HG03095 (cell line): ENCODE data around the gene ARHGAP12.
A peak's percentile ranks its signal among the peaks of the same experiment; 100 is the strongest.

ENCODE experiments used
- ATAC-seq: cut with Tn5 transposase; IDR thresholded peaks from one replicate; pipeline ENCODE4 v1.9.1; 2021; ENCODE audit warnings: moderate library complexity; ENCODE audit not compliant: unreplicated experiment

ARHGAP12 gene

DNA sequence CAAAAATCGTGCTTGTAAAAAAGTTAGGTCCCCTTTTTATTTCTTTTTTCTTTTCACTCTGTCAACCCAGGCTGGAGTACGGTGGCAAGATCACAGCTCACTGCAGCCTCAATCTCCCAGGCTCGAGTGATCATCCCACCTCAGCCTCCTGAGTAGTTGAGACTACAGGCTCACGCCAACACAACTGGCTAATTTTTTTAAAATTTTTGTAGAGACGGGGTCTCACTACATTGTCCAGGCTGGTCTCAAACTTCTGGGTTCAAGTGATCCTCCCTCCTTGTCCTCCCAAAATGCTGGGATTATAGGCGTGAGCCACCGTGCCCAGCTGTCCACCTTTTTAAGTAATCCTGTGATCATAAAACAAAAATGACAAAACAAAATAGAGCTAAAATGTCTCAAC is 19.4 kb upstream of the ARHGAP12 start:
- no peak for ATAC-seq

DNA sequence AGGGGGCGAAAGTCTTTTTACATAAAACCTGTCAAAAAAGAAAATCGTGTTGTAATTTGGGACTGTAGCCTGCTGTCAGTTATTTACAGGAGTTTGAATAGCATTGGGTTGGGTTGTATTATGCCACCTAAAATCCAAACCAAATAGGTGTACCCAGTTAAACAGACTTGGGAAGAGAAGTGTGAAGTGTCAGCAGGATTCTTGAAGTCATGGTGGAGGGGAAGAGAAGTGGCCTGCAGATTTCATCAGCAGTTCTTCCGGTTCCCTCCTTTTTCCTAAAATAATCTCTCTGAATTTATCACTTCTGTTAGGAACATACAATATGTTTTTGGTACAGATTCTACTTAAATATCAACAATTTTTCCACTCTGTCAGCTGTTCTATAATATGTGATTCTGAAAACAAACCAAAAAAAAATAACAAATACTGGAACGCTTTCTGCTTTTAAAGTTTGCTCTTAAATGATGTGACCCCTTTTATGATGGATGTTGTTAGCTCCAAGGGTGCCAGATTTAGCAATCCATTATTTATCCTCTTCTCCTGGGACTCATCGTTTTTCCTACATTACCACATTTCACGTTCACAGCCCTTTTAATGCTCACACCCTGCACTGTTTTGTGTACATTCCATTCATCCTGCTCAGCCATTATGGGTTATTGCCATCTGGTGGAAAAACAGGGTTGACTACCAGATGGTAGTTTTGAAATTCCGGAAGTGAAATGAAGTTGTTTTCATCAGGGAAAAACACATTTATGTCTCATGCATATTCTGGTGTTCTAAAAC is 18.7 kb upstream of the ARHGAP12 start:
- no peak for ATAC-seq

DNA sequence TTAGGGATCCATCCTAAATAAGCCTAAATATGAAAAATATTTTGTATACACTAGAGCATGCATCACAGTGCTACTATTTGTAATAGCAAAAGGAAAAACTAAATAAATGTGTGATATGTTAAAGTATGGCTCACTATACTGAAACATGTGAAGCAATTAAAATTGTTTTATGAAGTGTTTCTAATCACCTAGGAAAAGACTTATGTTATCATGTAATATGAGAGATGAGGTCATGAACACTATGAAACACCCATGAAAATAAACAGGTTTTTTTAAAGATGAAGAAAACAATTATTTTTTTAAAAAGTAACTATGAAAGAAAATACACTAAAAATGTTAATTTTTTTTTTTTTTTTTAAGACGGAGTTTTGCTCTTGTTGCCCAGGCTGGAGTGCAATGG is 16.8 kb upstream of the ARHGAP12 start:
- no peak for ATAC-seq

DNA sequence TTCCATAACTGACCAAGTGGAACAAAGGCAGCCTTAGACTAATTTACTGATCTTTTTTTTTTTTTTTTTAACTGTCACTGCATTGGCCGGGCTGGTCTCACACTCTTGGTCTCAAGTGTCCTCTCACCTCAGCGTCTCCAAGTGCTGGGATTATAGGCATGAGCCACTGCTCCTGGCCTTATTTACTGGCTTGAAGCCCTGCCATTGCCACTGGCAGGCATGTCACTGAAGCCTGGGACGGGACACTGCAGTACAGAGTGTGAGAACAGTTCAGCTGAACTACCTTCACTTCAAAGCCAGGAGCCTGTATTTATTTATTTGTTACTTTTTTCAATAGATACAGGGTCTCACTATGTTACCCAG is 15.4 kb upstream of the ARHGAP12 start:
- no peak for ATAC-seq

- no peak for ATAC-seq
Observed at GRCh38 chr10:31942892-31943291, 14.3 kb upstream of the ARHGAP12 start.

DNA sequence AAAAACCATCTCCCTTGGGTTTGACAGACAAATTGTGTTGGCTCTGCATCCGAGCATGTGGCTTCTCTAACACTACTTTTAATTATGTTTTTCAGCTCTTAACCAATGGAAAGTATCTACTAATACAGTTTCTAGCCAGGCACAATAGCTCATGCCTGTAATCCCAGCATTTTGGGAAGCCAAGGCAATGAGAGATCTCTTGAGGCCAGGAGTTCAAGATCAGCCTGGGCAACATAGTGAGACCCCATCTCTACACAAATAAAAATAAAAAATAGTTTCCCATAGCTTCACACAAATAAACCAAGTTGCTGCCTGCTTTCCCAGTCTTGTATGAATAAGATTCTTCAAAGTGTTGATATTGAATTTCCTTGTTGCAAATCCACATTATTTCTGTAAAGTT is 13.8 kb upstream of the ARHGAP12 start:
- no peak for ATAC-seq

DNA sequence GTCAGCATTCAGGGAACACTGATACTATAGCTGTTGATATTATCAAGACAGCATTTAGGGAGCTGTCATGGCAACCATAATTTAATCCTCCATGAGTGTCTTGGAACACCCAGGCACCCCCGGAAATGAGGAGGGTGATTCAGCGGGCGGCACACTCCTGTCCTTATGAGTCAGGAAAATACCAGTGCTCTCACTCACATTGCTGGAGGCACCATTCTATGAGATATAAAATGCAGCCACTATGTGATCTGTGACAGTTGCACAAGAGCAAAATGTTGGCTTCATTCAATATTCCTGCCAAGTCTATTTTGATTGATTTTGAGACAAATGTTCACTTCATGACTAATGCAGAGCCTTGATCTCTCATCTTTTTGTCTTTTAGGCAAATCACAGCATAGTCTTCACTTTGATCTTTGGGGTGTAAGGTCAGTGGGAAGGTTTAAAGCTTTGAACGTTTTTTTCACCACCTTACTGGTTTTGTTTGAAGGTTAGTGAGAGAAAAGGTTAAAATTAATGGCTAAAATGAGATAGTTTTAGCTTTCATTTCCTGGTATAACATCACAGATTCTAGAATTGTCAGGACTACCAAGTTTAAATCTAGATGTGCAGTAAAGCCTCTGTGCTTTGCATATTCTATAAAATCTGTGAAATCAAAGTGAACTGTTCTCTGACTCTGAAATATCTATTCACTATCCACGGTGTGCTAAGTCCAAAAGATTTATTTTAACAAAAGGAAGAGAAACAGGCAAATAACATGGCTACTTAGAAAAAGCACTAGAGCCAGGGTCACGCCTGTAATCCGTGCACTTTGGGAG is 12.4 kb upstream of the ARHGAP12 start:
- no peak for ATAC-seq

DNA sequence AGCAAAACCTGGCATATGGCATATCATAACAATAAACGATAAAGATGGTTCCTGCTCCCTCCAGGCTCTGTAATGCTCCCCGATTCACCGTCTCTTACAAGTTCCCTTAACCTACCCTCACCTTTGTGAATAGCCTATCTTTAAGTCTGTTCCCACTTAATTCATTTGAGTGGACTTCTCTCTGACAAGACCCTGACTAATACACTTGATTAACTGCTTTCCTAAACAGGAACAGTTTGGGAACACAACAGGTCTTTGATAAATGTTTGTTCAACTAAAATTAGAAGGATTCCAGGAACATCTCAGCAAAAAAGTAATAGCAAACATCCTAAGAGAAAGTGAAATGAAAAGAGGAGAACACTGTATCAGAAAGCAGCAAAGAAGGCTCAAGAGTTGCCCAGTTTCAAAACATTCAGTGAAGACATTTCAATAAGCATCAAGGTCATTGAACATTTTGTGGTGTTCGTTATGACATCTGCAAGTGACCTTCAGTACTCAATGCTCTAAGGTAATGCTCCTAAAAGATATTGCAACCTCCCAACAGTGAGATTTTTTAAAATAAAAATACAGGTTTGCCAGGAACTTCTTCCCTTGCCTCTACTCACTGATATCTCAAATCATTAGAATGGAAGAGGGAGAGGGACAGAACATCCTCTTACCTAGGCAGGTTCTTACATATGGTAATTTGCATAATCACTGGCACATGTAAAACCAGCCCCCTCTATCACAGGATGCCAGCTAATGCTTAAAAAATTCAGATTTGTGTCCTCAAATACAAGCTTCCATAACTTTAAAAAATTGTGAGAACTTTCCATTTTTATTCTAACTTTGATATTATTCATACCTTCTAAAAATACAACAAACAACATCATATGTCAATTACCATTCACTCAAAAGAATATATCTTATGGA is 11.4 kb upstream of the ARHGAP12 start:
- ATAC-seq, result no peak

DNA sequence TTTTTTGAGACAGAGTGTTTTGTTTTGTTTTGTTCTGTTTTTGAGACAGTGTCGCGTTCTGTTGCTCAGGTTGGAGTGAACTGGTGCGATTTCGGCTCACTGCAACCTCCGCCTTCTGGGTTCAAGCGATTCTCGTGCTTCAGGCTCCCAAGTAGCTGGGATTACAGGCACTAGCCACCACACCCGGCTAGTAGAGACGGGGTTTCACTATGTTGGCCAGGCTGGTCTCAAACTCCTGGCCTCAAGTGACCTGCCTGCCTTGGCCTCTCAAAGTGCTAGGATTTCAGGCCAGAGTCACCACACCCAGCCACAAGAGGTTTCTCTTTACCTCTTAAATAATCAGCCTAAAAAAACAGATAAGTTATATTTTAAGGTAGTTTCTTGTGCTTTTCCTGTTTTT is 8.7 kb upstream of the ARHGAP12 start:
- ATAC-seq, result no peak

DNA sequence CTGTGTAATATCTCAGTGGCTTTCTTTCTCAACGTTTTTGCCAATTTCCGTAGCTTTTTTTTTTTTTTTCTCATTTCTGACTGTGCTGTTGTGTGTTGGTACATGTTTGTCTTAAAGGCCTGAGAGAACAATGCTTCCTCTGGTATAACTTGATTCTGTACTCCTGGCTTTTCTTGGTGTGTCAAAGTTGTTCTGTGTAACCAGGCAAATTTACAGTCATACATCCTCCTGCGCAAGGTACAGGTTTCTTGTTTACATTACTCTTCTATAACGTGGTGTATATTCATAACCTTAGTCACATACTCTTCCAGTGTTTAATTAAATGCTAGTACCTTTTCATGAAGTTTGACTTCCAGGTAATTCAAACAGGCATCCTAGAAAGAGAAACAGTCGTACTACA is 8.3 kb upstream of the ARHGAP12 start:
- ATAC-seq, result no peak

DNA sequence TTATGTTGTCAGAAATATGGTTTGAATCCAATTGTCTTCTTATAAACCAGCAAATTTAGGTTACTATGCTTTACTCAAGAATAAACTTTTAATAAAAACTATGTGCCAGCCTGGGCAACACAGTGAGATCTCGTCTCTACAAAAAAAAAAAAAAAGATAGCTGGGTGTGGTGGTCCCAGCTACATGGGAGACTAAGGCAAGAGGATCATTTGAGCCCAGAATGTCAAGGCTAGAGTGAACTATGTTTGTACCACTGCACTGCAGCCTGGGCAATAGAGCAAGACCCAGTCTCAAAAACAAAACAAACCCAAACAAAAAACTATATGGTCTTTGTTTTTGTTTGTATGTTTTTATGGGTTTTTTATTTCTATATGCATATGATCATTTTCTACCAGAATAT is 7.5 kb upstream of the ARHGAP12 start:
- no peak for ATAC-seq

DNA sequence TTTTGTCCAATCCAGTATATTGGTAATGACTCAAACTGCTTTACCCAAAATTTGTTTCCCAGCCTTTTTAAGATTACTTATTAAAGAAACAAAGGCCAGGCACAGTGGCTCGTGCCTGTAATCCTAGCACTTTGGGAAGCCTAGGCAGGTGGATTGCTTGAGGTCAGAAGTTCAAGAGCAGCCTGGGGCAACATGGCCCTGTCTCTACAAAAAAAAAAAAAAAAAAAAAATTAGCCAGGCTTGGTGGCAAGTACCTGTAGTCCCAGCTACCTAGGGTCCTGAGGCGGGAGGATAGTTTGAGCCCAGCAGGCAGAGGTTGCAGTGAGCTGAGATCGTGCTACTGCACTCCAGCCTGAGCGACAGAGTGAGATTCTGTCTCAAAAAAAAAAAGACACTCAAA is 7.0 kb upstream of the ARHGAP12 start:
- no peak for ATAC-seq

- ATAC-seq, result no peak
Observed at GRCh38 chr10:31932838-31933237, 4.2 kb upstream of the ARHGAP12 start.

DNA sequence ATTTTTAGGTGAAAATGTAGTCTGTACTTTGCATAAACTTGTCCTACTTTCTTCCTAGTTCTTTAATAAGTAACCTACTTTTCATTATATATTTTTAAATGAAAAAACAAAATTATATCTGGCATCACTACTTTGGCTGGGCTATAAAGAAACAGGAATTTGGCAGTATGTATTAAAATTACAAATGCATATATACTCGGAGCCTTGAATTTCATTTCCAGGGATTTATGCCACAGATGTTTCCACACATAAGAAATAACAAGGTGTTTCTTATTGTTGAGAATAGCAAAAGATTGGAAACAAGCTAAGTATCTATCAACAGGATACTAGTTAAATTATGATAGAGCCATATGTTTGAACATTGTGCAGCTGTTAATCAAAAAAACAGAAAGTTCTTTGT is 2.2 kb upstream of the ARHGAP12 start:
- no peak for ATAC-seq

- no peak for ATAC-seq
Observed at GRCh38 chr10:31930023-31930751, 1.6 kb upstream of the ARHGAP12 start.

- peak; percentile 32 for ATAC-seq
Observed at GRCh38 chr10:31929261-31930022, 811 bp upstream of the ARHGAP12 start.

DNA sequence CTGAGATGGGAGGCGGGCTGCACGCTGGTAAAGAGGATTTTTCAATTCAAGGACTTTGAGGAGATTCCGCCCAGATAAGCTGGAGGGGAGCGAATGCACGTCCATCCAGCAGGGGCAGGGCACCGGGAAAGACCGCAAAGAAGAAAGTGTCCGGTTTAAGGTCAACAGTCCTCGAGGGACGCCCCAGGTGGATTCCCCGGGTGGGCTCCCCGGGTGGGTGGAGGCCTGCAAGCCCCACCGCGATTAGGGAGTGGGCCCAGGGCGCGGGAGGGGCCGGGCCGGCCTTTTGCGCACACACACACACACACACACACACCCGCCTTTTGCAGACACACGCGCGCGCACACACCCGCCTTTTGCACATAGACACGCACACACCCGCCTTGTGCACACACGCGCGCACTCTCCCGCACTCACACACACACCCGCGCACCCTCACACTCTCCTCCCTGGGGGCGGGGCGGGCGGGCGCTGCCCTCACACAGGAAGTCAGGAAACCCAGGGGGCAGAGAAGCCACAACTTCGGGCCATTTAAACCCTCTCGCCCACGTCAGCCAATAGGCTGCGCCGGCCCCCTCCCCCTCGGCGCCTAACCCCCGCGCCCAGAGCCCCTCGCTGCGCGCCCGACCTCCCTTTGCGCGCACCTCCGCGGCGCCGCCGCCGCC is 615 bp downstream of the ARHGAP12 start:
- ATAC-seq, result peak; percentile 17

- ATAC-seq, result peak; percentile 3
Observed at GRCh38 chr10:31927565-31927883, 1.1 kb downstream of the ARHGAP12 start.

DNA sequence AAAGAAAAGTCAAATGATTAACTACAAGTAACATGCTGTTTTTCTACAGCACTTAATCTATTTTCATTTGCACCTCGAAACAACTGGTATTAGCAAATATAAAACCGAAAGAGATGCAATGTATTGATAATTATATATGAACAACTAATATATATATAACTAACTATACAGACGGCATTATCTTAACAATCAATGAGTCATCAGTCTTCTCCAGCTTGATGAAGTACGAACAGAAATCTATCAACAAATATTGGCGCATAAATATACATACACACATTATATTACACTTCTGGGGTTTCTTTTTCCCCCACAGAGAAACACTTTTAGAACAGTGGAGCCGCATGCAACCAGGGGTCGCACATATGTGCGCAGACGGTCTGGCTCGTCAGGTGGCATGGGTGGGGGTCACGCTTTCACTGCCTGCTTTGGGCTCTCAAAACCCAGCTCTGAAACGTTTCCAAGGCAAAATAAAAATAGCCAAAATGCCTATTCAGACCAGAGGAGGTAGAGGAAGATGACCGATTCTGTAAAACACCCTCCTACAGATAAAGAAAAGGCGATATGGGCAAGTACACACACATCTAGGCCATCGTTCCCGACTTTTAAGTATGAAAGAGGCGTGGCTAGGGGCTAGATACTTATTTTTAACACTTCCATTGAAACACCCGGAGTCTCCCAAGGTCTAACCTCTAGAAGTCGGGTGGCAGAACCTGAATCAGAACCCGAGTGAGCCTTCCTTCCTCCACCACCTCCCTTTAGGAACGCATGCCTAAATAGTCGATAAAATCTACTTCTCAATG is 1.7 kb downstream of the ARHGAP12 start:
- ATAC-seq, result no peak
